ENCODE results near the gene TULP4.

TULP4 gene

DNA sequence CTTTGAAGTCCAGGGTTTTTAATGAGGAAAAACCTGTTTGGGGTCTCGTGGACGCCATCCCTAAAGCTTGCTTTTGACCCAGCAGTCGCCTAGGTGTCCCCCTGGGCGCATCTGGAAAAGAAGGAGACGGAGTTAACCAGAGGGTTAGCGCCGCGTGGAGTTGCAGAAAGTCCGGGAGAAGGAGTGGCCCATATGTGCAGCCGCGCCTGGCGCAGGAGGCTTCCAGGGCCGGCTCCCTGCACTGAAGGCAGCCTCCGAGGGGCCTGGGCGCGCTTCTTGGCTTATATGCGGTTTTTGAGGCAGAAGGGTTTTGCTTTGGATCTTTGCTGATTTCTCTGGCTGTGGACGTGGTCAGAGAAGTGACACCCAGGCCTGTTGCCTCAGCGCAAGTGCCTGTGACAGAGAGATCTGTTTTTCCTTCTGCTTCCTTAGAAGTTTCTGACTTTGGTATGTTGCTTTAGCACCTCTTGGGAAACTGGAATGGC is 248.6 kb downstream of the TULP4 start:
- TF ChIP-seq, protein P1, sequence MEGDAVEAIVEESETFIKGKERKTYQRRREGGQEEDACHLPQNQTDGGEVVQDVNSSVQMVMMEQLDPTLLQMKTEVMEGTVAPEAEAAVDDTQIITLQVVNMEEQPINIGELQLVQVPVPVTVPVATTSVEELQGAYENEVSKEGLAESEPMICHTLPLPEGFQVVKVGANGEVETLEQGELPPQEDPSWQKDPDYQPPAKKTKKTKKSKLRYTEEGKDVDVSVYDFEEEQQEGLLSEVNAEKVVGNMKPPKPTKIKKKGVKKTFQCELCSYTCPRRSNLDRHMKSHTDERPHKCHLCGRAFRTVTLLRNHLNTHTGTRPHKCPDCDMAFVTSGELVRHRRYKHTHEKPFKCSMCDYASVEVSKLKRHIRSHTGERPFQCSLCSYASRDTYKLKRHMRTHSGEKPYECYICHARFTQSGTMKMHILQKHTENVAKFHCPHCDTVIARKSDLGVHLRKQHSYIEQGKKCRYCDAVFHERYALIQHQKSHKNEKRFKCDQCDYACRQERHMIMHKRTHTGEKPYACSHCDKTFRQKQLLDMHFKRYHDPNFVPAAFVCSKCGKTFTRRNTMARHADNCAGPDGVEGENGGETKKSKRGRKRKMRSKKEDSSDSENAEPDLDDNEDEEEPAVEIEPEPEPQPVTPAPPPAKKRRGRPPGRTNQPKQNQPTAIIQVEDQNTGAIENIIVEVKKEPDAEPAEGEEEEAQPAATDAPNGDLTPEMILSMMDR (IDR thresholded peaks at IDR 0.05; ENCODE audit: low read depth, low read length, missing control alignments), result no peak
- H3K4me3 ChIP-seq (ENCODE audit: low read depth, low read length), result peak overlapping the region; percentile 75
- no peak for DNase-seq (ENCODE audit: low read depth)
